HCT116 (cell line): ENCODE results near the gene CAP2. TPM values are rescaled to one million over a fixed set of nuclear protein-coding genes. Genes with fewer than 3 reads are reported as not detected.

Source experiments
- ATAC-seq: fragments of 200-7000 bp; cut with Tn5 transposase; 2 replicates; pipeline ENCODE4 v1.9.1; 2020; ENCODE audit warnings: mild to moderate bottlenecking, moderate library complexity
- BruUV-seq: library from RNA; stranded (reverse); fragments of 400-500 nt; replicated peaks from 2 replicates; lab custom pipeline; 2021; lab: Mats Ljungman, UMichigan
- CTCF ChIA-PET: fragments of 300-600 bp; sonication (Branson Sonifier 250); formaldehyde crosslinking; loops from one replicate; lab custom pipeline; 2021; ENCODE audit warnings: antibody characterized with exemption; lab: Charles Lee
- POLR2A ChIA-PET: fragments of 300-600, 350-600 bp; sonication (Branson Sonifier 250); formaldehyde crosslinking; loops from one replicate; lab custom pipeline; 2021; ENCODE audit warnings: antibody characterized with exemption; lab: Charles Lee
- RAD21 ChIA-PET, 2 experiments: fragments of 300-600 bp; sonication (Branson Sonifier 250); formaldehyde crosslinking; loops; one replicate each; lab custom pipeline; 2023; ENCODE audit warnings: low total read pairs in 2 of 2; ENCODE audit not compliant: uncharacterized antibody in 2 of 2, unreplicated experiment in 2 of 2, low non-redundant PET in 1 of 2; lab: Charles Lee
- DNase-seq: peaks from one replicate; pipeline ENCODE4 v3.0.0-alpha.2; 2010; ENCODE audit warnings: low read depth, low spot score
- H2AFZ ChIP-seq: fragments of 200-600 bp; shearing (Covaris generic), sonication (generic); 2 replicates; pipeline ENCODE4 v1.6.1; 2017; ENCODE audit warnings: low read depth, mixed run types, mixed read lengths, antibody characterized with exemption, low read length; ENCODE audit not compliant: poor library complexity, severe bottlenecking
- H3K27ac ChIP-seq: 2 replicates; pipeline ENCODE4 v1.5.1; 2012; ENCODE audit warnings: low read depth, low read length
- H3K27me3 ChIP-seq: fragments of 200-600 bp; sonication (generic); 2 replicates; pipeline ENCODE4 v1.6.1; 2016; ENCODE audit warnings: mixed run types, low read length, mixed read lengths; ENCODE audit not compliant: insufficient read depth
- H3K36me3 ChIP-seq, 2 experiments: fragments of 200-500 bp in 1 of 2; fragments of 200-600 bp in 1 of 2; sonication (Bioruptor generic) in 1 of 2; sonication (generic) in 1 of 2; 2 replicates each; pipeline versions ENCODE4 v1.5.1 to v1.6.1; 2014 to 2016; ENCODE audit warnings: low read length in 2 of 2, inconsistent platforms in 1 of 2, mixed read lengths in 1 of 2, mixed run types in 1 of 2; ENCODE audit not compliant: insufficient read depth in 2 of 2, control insufficient read depth in 1 of 2
- H3K4me1 ChIP-seq, 2 experiments: fragments of 200-600 bp in 1 of 2; sonication (generic) in 1 of 2; 2 replicates each; pipeline versions ENCODE4 v1.5.1 to v1.6.1; 2012 to 2017; ENCODE audit warnings: low read length in 2 of 2, inconsistent platforms in 1 of 2, mild to moderate bottlenecking in 1 of 2, mixed read lengths in 1 of 2, mixed run types in 1 of 2, moderate library complexity in 1 of 2; ENCODE audit not compliant: insufficient read depth in 2 of 2, control insufficient read depth in 1 of 2
- H3K4me2 ChIP-seq: fragments of 200-600 bp; sonication (generic); 2 replicates; pipeline ENCODE4 v1.6.1; 2017; ENCODE audit warnings: mixed run types, low read length, mixed read lengths
- H3K4me3 ChIP-seq, 2 experiments: fragments of 200-600 bp in 1 of 2; sonication (generic) in 1 of 2; replicated peaks in 1 of 2; 2 replicates each; pipeline ENCODE4 v1.5.1; 2011 to 2016; ENCODE audit warnings: low read length in 2 of 2, control low read depth in 1 of 2, low read depth in 1 of 2, mild to moderate bottlenecking in 1 of 2, mixed read lengths in 1 of 2, mixed run types in 1 of 2
- H3K79me2 ChIP-seq: fragments of 200-600 bp; sonication (generic); 2 replicates; pipeline ENCODE4 v1.6.1; 2017; ENCODE audit warnings: mild to moderate bottlenecking, mixed run types, low read length, moderate library complexity, mixed read lengths; ENCODE audit not compliant: insufficient read depth
- H3K9ac ChIP-seq: fragments of 200-600 bp; sonication (generic); 2 replicates; pipeline ENCODE4 v1.6.1; 2016; ENCODE audit warnings: low read length, mixed read lengths
- H3K9me2 ChIP-seq: fragments of 200-600 bp; sonication (generic), shearing (Covaris generic); 2 replicates; pipeline ENCODE4 v1.6.1; 2017; ENCODE audit warnings: mixed run types, mild to moderate bottlenecking, moderate library complexity; ENCODE audit not compliant: insufficient read depth
- H3K9me3 ChIP-seq, 2 experiments: fragments of 200-500 bp in 1 of 2; fragments of 200-600 bp in 1 of 2; sonication (Bioruptor generic) in 1 of 2; sonication (generic) in 1 of 2; 2 replicates each; pipeline ENCODE4 v1.6.1; 2014 to 2017; ENCODE audit warnings: low read length in 2 of 2, mixed read lengths in 2 of 2, inconsistent platforms in 1 of 2, low read depth in 1 of 2, mild to moderate bottlenecking in 1 of 2, mixed run types in 1 of 2, moderate library complexity in 1 of 2; ENCODE audit not compliant: control insufficient read depth in 1 of 2, insufficient read depth in 1 of 2
- H4K20me1 ChIP-seq: fragments of 200-600 bp; sonication (generic), shearing (Covaris generic); 2 replicates; pipeline ENCODE4 v1.6.1; 2017; ENCODE audit warnings: mixed run types, mild to moderate bottlenecking, moderate library complexity; ENCODE audit not compliant: insufficient read depth
- CBX3 ChIP-seq: IDR thresholded peaks from 2 replicates; pipeline ENCODE4 v1.6.1; 2012; ENCODE audit warnings: low read depth
- CEBPB ChIP-seq: IDR thresholded peaks from 2 replicates; pipeline ENCODE4 v1.6.1; 2012; ENCODE audit warnings: low read depth
- CTCF ChIP-seq, 3 experiments: fragments of 200-600 bp in 1 of 3; sonication (generic) in 1 of 3; IDR thresholded peaks in 2 of 3; conservative IDR thresholded peaks in 1 of 3; 2 replicates each; pipeline ENCODE4 v1.5.1; 2012 to 2017; ENCODE audit warnings: low read depth in 2 of 3, low read length in 2 of 3, antibody characterized with exemption in 1 of 3, borderline replicate concordance in 1 of 3, control low read depth in 1 of 3, mild to moderate bottlenecking in 1 of 3, mixed read lengths in 1 of 3, mixed run types in 1 of 3, moderate library complexity in 1 of 3; ENCODE audit not compliant: insufficient read depth in 1 of 3
- ELF1 ChIP-seq: IDR thresholded peaks from 2 replicates; pipeline ENCODE4 v1.6.1; 2012; ENCODE audit warnings: low read depth, borderline replicate concordance
- EZH2phosphoT487 ChIP-seq: fragments of 200-600 bp; IDR thresholded peaks from 2 replicates; pipeline ENCODE4 v1.6.1; 2018; ENCODE audit warnings: antibody characterized with exemption, borderline replicate concordance
- JUND ChIP-seq: IDR thresholded peaks from 2 replicates; pipeline ENCODE4 v1.6.1; 2012
- MAX ChIP-seq: IDR thresholded peaks from 2 replicates; pipeline ENCODE4 v1.6.1; 2012
- POLR2AphosphoS5 ChIP-seq: IDR thresholded peaks from 2 replicates; pipeline ENCODE4 v1.6.1; 2011; ENCODE audit warnings: mild to moderate bottlenecking, low read depth, low read length, moderate library complexity
- RAD21 ChIP-seq: IDR thresholded peaks from 2 replicates; pipeline ENCODE4 v1.6.1; 2012; ENCODE audit warnings: low read depth, mild to moderate bottlenecking
- SP1 ChIP-seq: IDR thresholded peaks from 2 replicates; pipeline ENCODE4 v1.6.1; 2012; ENCODE audit warnings: low read depth
- SRF ChIP-seq: IDR thresholded peaks from 2 replicates; pipeline ENCODE4 v1.6.1; 2012; ENCODE audit warnings: low read depth
- TCF7L2 ChIP-seq: IDR thresholded peaks from 2 replicates; pipeline ENCODE4 v1.7.0; 2011; ENCODE audit warnings: borderline replicate concordance, inconsistent platforms; ENCODE audit not compliant: insufficient read depth, insufficient read length; ENCODE audit errors: extremely low read depth
- YY1 ChIP-seq: IDR thresholded peaks from 2 replicates; pipeline ENCODE4 v1.6.1; 2011; ENCODE audit warnings: low read length, low read depth, moderate library complexity, mild to moderate bottlenecking; ENCODE audit not compliant: insufficient replicate concordance; ENCODE audit errors: extremely low read depth
- ZBTB33 ChIP-seq: IDR thresholded peaks from 2 replicates; pipeline ENCODE4 v1.6.1; 2011; ENCODE audit warnings: mild to moderate bottlenecking, low read length, moderate library complexity; ENCODE audit not compliant: insufficient replicate concordance; ENCODE audit errors: extremely low read depth
- ZNF274 ChIP-seq: fragments of 200-500 bp; sonication (Bioruptor generic); IDR thresholded peaks from 2 replicates; pipeline ENCODE4 v1.6.1; 2014; ENCODE audit warnings: mild to moderate bottlenecking, low read depth, low read length, inconsistent platforms
- intact Hi-C: fragments of 100-400 bp; cut with micrococcal nuclease; formaldehyde crosslinking; loops from 2 replicates; pipeline ENCODE4 v1.10.0; 2022
- total RNA-seq: library from RNA; stranded (reverse); gene quantifications from one replicate; pipeline ENCODE4 v1.2.1, GENCODE V29; 2021; ENCODE audit not compliant: unreplicated experiment

CAP2 gene
- total RNA-seq, 1 experiment from 2014 or later: 3.8 TPM

- peaks cover 4 to 12% of the 10 kb centered on the region in 2 experiments; a peak in 3 of 4 replicates for H3K4me1 ChIP-seq
- ATAC-seq (peak; percentile 72), DNase-seq (peak; percentile 66)
- no peak overlapping the region for H3K4me3 ChIP-seq
- CTCF ChIA-PET: interaction anchor here (0.6 to 1.7 kb wide), 15 partner anchors 9 to 428 kb away, joined by 3 to 18 read pairs (median 4); no protein-coding TSS in a partner anchor
- H3K36me3 ChIP-seq: no peaks in the 10 kb centered on the region
- H3K4me2 ChIP-seq: peak overlapping the region; percentile 5; the same call in 1 of the 2 replicates
- intact Hi-C loops: loop anchor here (1.0 to 10.0 kb wide), 5 partner anchors 220 to 918 kb away; no protein-coding TSS in a partner anchor
- no peaks in the 10 kb centered on the region for H3K27me3 ChIP-seq
- H3K9me3 ChIP-seq: no peaks in the 10 kb centered on the region
- no peak overlapping the region for H3K9ac ChIP-seq
- POLR2A ChIA-PET: no interaction called here
- RAD21 ChIA-PET: interaction anchor here (0.6 to 0.7 kb wide), 2 partner anchors 79 to 428 kb away, joined by 3 to 4 read pairs; no protein-coding TSS in a partner anchor
- peak overlapping the region; percentile 80 for H2AFZ ChIP-seq
- H3K27ac ChIP-seq: no peak overlapping the region
- H3K9me2 ChIP-seq: no peaks in the 10 kb centered on the region
- no peaks in the 10 kb centered on the region for H4K20me1 ChIP-seq
- BruUV-seq: no TSS peak
- TF ChIP-seq ELF1 (no peak), EZH2phosphoT487 (no peak), RAD21 (peak; percentile 91), CEBPB (no peak), TCF7L2 (no peak), SRF (no peak), YY1 (peak; percentile 33), ZNF274 (no peak), SP1 (no peak), POLR2AphosphoS5 (no peak), JUND (no peak), MAX (no peak), CTCF (IDR thresholded peaks at IDR 0.05 in 2 of 3, conservative IDR thresholded peaks at IDR 0.05 in 1 of 3; ENCODE audit: borderline replicate concordance in 1 of 3, insufficient read depth in 1 of 3, low read depth in 2 of 3, low read length in 2 of 3) (peak; percentile 57 to 99 (median 75)), CBX3 (no peak), ZBTB33 (no peak)
- no peaks in the 10 kb centered on the region for H3K79me2 ChIP-seq
Observed at GRCh38 chr6:17584241-17584803, 190.9 kb downstream of the CAP2 start.
